HepG2 (cell line): ENCODE results near the gene EPHA6.

Experiments used
- CREM ChIP-seq, 2 experiments: sonication (generic) in 1 of 2; formaldehyde crosslinking in 1 of 2; IDR thresholded peaks; 2 replicates each; pipeline versions ENCODE4 v1.4.0 to v1.6.1; 2016 to 2020; ENCODE audit warnings: antibody characterized with exemption in 1 of 2, mild to moderate bottlenecking in 1 of 2, missing genetic modification reagents in 1 of 2
- CTCF ChIP-seq: sonication (generic); formaldehyde crosslinking; IDR thresholded peaks from 2 replicates; pipeline ENCODE4 v1.5.0; 2020; ENCODE audit warnings: mild to moderate bottlenecking, missing genetic modification reagents, moderate library complexity
- EP300 ChIP-seq, 3 experiments: sonication (generic) in 1 of 3; formaldehyde crosslinking in 1 of 3; IDR thresholded peaks; 2 replicates each; pipeline versions ENCODE4 v1.5.1 to v1.6.1; 2011 to 2020; ENCODE audit warnings: low read depth in 2 of 3, low read length in 2 of 3, borderline replicate concordance in 1 of 3, improper control_type of control experiment in 1 of 3, mild to moderate bottlenecking in 1 of 3, missing genetic modification reagents in 1 of 3, moderate library complexity in 1 of 3
- ESRRA ChIP-seq: sonication (generic); formaldehyde crosslinking; IDR thresholded peaks from 2 replicates; pipeline ENCODE4 v1.5.1; 2020; ENCODE audit warnings: mild to moderate bottlenecking, low read depth, missing genetic modification reagents
- FOXA3 ChIP-seq: IDR thresholded peaks from 2 replicates; pipeline ENCODE4 v1.6.1; 2016; ENCODE audit warnings: missing genetic modification reagents, missing compliant biosample characterization
- HDAC1 ChIP-seq: sonication (generic); formaldehyde crosslinking; IDR thresholded peaks from 2 replicates; pipeline ENCODE4 v1.5.1; 2020; ENCODE audit warnings: mild to moderate bottlenecking, missing genetic modification reagents
- IKZF5 ChIP-seq: IDR thresholded peaks from 2 replicates; pipeline ENCODE4 v1.6.1; 2018; ENCODE audit warnings: missing genetic modification reagents, mild to moderate bottlenecking, missing compliant biosample characterization
- KLF9 ChIP-seq: IDR thresholded peaks from 2 replicates; pipeline ENCODE4 v1.6.1; 2016; ENCODE audit warnings: low read depth
- RXRB ChIP-seq: IDR thresholded peaks from 2 replicates; pipeline ENCODE4 v1.6.1; 2016; ENCODE audit warnings: borderline replicate concordance, missing genetic modification reagents, missing compliant biosample characterization
- TBX3 ChIP-seq: fragments of 450-650 bp; IDR thresholded peaks from 2 replicates; pipeline ENCODE4 v1.6.1; 2017; ENCODE audit warnings: antibody characterized with exemption, mild to moderate bottlenecking, inconsistent platforms, borderline replicate concordance
- TEAD2 ChIP-seq: sonication (generic); formaldehyde crosslinking; IDR thresholded peaks from 2 replicates; pipeline ENCODE4 v1.9.0; 2021; ENCODE audit warnings: missing genetic modification reagents
- YY1 ChIP-seq: IDR thresholded peaks from 2 replicates; pipeline ENCODE4 v1.6.1; 2011; ENCODE audit warnings: low read length, low read depth, moderate library complexity, mild to moderate bottlenecking; ENCODE audit not compliant: insufficient read depth, insufficient replicate concordance
- ZSCAN5A ChIP-seq: sonication (generic); formaldehyde crosslinking; IDR thresholded peaks from 2 replicates; pipeline ENCODE4 v1.8.0; 2022; ENCODE audit warnings: mild to moderate bottlenecking, missing genetic modification reagents, borderline replicate concordance

GRCh38 chr3:97177242-97177641, 362.8 kb downstream of the EPHA6 start:
- TF ChIP-seq IKZF5 (CRISPR knock-in tag) (no peak), EP300 (IDR thresholded peaks at IDR 0.05; ENCODE audit: low read depth in 2 of 2, low read length in 2 of 2) (no peak), EP300 (CRISPR knock-in tag; IDR thresholded peaks at IDR 0.05; ENCODE audit: borderline replicate concordance) (no peak), CREM (IDR thresholded peaks at IDR 0.05) (no peak), CREM (CRISPR knock-in tag; IDR thresholded peaks at IDR 0.05) (no peak), TEAD2 (CRISPR knock-in tag) (no peak), YY1 (no peak), KLF9 (CRISPR knock-in tag) (no peak), FOXA3 (CRISPR knock-in tag) (no peak), RXRB (CRISPR knock-in tag) (no peak), ZSCAN5A (CRISPR knock-in tag) (no peak), TBX3 (no peak), HDAC1 (no peak), ESRRA (CRISPR knock-in tag) (no peak), CTCF (CRISPR knock-in tag) (no peak)
